GM12878 (cell line): ENCODE data around the gene WHRN. TPM values are rescaled to one million over a fixed set of nuclear protein-coding genes. Genes with fewer than 3 reads are reported as not detected.

Experiments used
- ATAC-seq: fragments of 200-7000 bp; cut with Tn5 transposase; 3 replicates; pipeline ENCODE4 v1.9.1; 2020; ENCODE audit warnings: mild to moderate bottlenecking, moderate library complexity
- BruUV-seq: library from RNA; stranded (reverse); fragments of 400-500 nt; replicated peaks from 2 replicates; lab custom pipeline; 2021; lab: Mats Ljungman, UMichigan
- CTCF ChIA-PET: fragments of 300-600 bp; sonication (Branson Sonifier 250); formaldehyde crosslinking; extraction: SDS; loops from one replicate; lab custom pipeline; 2021; ENCODE audit warnings: inconsistent platforms; lab: Yijun Ruan, JAX
- POLR2A ChIA-PET: fragments of 350-600 bp; formaldehyde crosslinking; extraction: SDS; loops from one replicate; lab custom pipeline; 2021; ENCODE audit warnings: inconsistent platforms; lab: Charles Lee
- RAD21 ChIA-PET: fragments of 300-600 bp; sonication (Branson Sonifier 250); formaldehyde crosslinking; loops from one replicate; lab custom pipeline; 2023; ENCODE audit warnings: antibody characterized with exemption; ENCODE audit not compliant: unreplicated experiment; lab: Charles Lee
- SMC1A ChIA-PET: fragments of 300-600 bp; sonication (Branson Sonifier 250); formaldehyde crosslinking; loops from one replicate; lab custom pipeline; 2023; ENCODE audit not compliant: unreplicated experiment, uncharacterized antibody; lab: Charles Lee
- DNase-seq: peaks from one replicate; pipeline ENCODE4 v3.0.0-alpha.2; 2011; ENCODE audit warnings: low read depth, low spot score
- FAIRE-seq: peaks from 3 replicates; lab custom pipeline; 2011; peaks lifted over from hg19 to GRCh38; lab: Jason Lieb, UNC
- H2AFZ ChIP-seq: 2 replicates; pipeline ENCODE4 v1.6.0; 2011; ENCODE audit warnings: low read depth, low read length, control low read depth; ENCODE audit not compliant: control insufficient read depth
- H3K27ac ChIP-seq: 2 replicates; pipeline ENCODE4 v1.5.1; 2011; ENCODE audit warnings: control low read depth; ENCODE audit not compliant: control insufficient read depth, insufficient read depth
- H3K27me3 ChIP-seq, 2 experiments: replicated peaks in 1 of 2; 2 replicates each; pipeline versions ENCODE4 v1.6.0 to v1.6.1; 2011; ENCODE audit warnings: low read length in 1 of 2; ENCODE audit not compliant: control insufficient read depth in 2 of 2, insufficient read depth in 2 of 2
- H3K36me3 ChIP-seq, 2 experiments: 2 replicates each; pipeline ENCODE4 v1.5.1; 2011; ENCODE audit warnings: low read length in 1 of 2; ENCODE audit not compliant: control insufficient read depth in 2 of 2, insufficient read depth in 2 of 2
- H3K4me1 ChIP-seq: 2 replicates; pipeline ENCODE4 v1.6.1; 2011; ENCODE audit warnings: mild to moderate bottlenecking, low read length, moderate library complexity, mixed read lengths; ENCODE audit not compliant: control insufficient read depth, insufficient read depth
- H3K4me2 ChIP-seq: 2 replicates; pipeline ENCODE4 v1.6.0; 2011; ENCODE audit warnings: control low read depth; ENCODE audit not compliant: control insufficient read depth, insufficient read depth
- H3K4me3 ChIP-seq: fragments of 200-600 bp; sonication (generic); 2 replicates; pipeline ENCODE4 v1.5.1; 2016
- H3K79me2 ChIP-seq: 2 replicates; pipeline ENCODE4 v1.6.0; 2011; ENCODE audit warnings: low read length; ENCODE audit not compliant: control insufficient read depth, insufficient read depth
- H3K9ac ChIP-seq: 2 replicates; pipeline ENCODE4 v1.8.0; 2011; ENCODE audit warnings: low read length, control low read depth, mixed read lengths; ENCODE audit not compliant: control insufficient read depth, insufficient read depth
- H3K9me3 ChIP-seq: replicated peaks from 3 replicates; pipeline ENCODE4 v1.5.1; 2011; ENCODE audit warnings: mild to moderate bottlenecking, low read length; ENCODE audit not compliant: control insufficient read depth, insufficient read depth
- H4K20me1 ChIP-seq: 2 replicates; pipeline ENCODE4 v1.6.0; 2011; ENCODE audit not compliant: control insufficient read depth, insufficient read depth
- E2F8 ChIP-seq: fragments of 450-650 bp; IDR thresholded peaks from 2 replicates; pipeline ENCODE4 v1.6.1; 2018; ENCODE audit warnings: mild to moderate bottlenecking, low read depth, moderate library complexity; ENCODE audit not compliant: partially characterized antibody
- HSF1 ChIP-seq: fragments of 150-350 bp; IDR thresholded peaks from 2 replicates; pipeline ENCODE4 v1.6.1; 2014; ENCODE audit warnings: mild to moderate bottlenecking, low read depth, low read length
- KDM1A ChIP-seq: fragments of 200-600 bp; sonication (generic); IDR thresholded peaks from 2 replicates; pipeline ENCODE4 v1.6.1; 2016; ENCODE audit warnings: borderline replicate concordance
- MYC ChIP-seq: IDR thresholded peaks from 2 replicates; pipeline ENCODE4 v1.6.1; 2011; ENCODE audit warnings: mild to moderate bottlenecking, low read length, moderate library complexity, inconsistent platforms; ENCODE audit not compliant: insufficient read depth, insufficient replicate concordance, insufficient read length, severe bottlenecking
- RAD21 ChIP-seq: IDR thresholded peaks from 2 replicates; pipeline ENCODE4 v1.6.1; 2011; ENCODE audit warnings: mild to moderate bottlenecking, low read depth, low read length, moderate library complexity; ENCODE audit not compliant: insufficient read depth
- SMAD5 ChIP-seq: IDR thresholded peaks from 2 replicates; pipeline ENCODE4 v1.6.1; 2016; ENCODE audit warnings: antibody characterized with exemption, low read depth
- WRNIP1 ChIP-seq: IDR thresholded peaks from 2 replicates; pipeline ENCODE4 v1.6.1; 2011; ENCODE audit warnings: low read depth, low read length, improper control_type of control experiment, borderline replicate concordance
- YY1 ChIP-seq: IDR thresholded peaks from 2 replicates; pipeline ENCODE4 v1.6.1; 2011; ENCODE audit warnings: low read depth, mild to moderate bottlenecking, low read length
- ZNF217 ChIP-seq: fragments of 450-650 bp; IDR thresholded peaks from 2 replicates; pipeline ENCODE4 v1.6.1; 2017; ENCODE audit warnings: antibody characterized with exemption, mild to moderate bottlenecking
- ZNF274 ChIP-seq: IDR thresholded peaks from one replicate; pipeline ENCODE4 v1.8.0; 2011; ENCODE audit not compliant: insufficient read length, insufficient read depth
- WGBS: methylation state at CpG from one replicate; pipeline ENCODE4 v1.1.6; 2016; ENCODE audit warnings: low lambda C conversion rate; ENCODE audit not compliant: insufficient replicate concordance, insufficient coverage; ENCODE audit errors: missing lambda C conversion rate; 5-methylcytosine and 5-hydroxymethylcytosine counted together
- in situ Hi-C: fragments of 300-500 bp; cut with MboI; formaldehyde crosslinking; loops from 9 replicates; pipeline ENCODE4 v1.14.3; 2018; ENCODE audit warnings: mixed read lengths
- intact Hi-C: fragments of 100-400 bp; cut with micrococcal nuclease; formaldehyde crosslinking; loops from one replicate; pipeline ENCODE4 v1.14.2; 2022; ENCODE audit not compliant: unreplicated experiment
- polyA plus RNA-seq, 11 experiments: library from polyadenylated mRNA; depleted of rRNA in 4 of 11; unstranded in 6 of 11; stranded (reverse) in 5 of 11; fragments of >200 nt; fragmentation: Nextera tagmentation in 4 of 11; fragmentation: Illumina TruSeq in 1 of 11; extraction: Ambion mirVana in 4 of 11; extraction: Trizol in 1 of 11; gene quantifications; 1 replicate in 1 of 11; 2 replicates in 10 of 11; pipeline versions ENCODE4 v1.2.1 to v1.2.3, GENCODE V29; 2011 to 2016; ENCODE audit warnings: inconsistent platforms in 2 of 11, missing spikeins in 2 of 11, low read depth in 1 of 11
- total RNA-seq, 4 experiments: library from RNA; depleted of rRNA in 3 of 4; stranded (reverse); fragments of >200 nt in 3 of 4; fragmentation: Illumina TruSeq in 1 of 4; extraction: Trizol in 1 of 4; gene quantifications; 2 replicates each; pipeline versions ENCODE4 v1.2.1 to v1.2.3, GENCODE V29; 2013 to 2021

WHRN gene
- total and polyA plus RNA-seq, 10 of the 15 experiments (the other 5 are each of a cell fraction or from before 2014, with no cell fraction given): 0.04 to 18.2 (median 0.68) TPM; not detected in 1

- Histone ChIP-seq H3K36me3 (peaks cover 43 to 49% of the 10 kb centered on the region in 2 experiments), H3K9ac (no peak overlapping the region), H4K20me1 (peaks cover 6% of the 10 kb centered on the region), H3K4me3 (no peak overlapping the region), H3K4me2 (no peak overlapping the region), H3K27me3 (no peaks in the 10 kb centered on the region), H3K9me3 (no peaks in the 10 kb centered on the region), H3K4me1 (peaks cover 30% of the 10 kb centered on the region), H2AFZ (no peak overlapping the region), H3K27ac (peak overlapping the region; percentile 15; the same call in 1 of the 2 replicates), H3K79me2 (peaks cover 62% of the 10 kb centered on the region)
- TF ChIP-seq KDM1A (no peak), ZNF274 (no peak), RAD21 (no peak), HSF1 (no peak), YY1 (no peak), SMAD5 (no peak), ZNF217 (no peak), WRNIP1 (no peak), E2F8 (no peak), MYC (no peak)
- POLR2A ChIA-PET: interaction anchor here (0.6 kb wide), 1 partner anchor 18 kb away, joined by 4 read pairs; no protein-coding TSS in a partner anchor
- SMC1A ChIA-PET: interaction anchor here (1.4 kb wide), 1 partner anchor 12 kb away, joined by 5 read pairs; no protein-coding TSS in a partner anchor
- FAIRE-seq (no peak), DNase-seq (no peak), ATAC-seq (no peak)
- RAD21 ChIA-PET: no interaction called here
- CTCF ChIA-PET: interaction anchor here (1.2 to 1.8 kb wide), 3 partner anchors 17 to 38 kb away, joined by 3 to 5 read pairs (median 4); no protein-coding TSS in a partner anchor
- WGBS: 89% methylated on average over 19 of the region's 19 CpGs
- in situ Hi-C loops: no loop called here
- BruUV-seq: TSS peak; percentile 41
- intact Hi-C loops: no loop called here
These were observed 128.5 kb downstream of the WHRN start for GRCh38 chr9:114376586-114377445.
